GM21576 (cell line): ENCODE measurements around the gene ELFN1.

Experiments
- ATAC-seq: cut with Tn5 transposase; IDR thresholded peaks from one replicate; pipeline ENCODE4 v1.9.1; 2021; ENCODE audit warnings: mild to moderate bottlenecking, moderate library complexity; ENCODE audit not compliant: unreplicated experiment

The ELFN1 gene

DNA sequence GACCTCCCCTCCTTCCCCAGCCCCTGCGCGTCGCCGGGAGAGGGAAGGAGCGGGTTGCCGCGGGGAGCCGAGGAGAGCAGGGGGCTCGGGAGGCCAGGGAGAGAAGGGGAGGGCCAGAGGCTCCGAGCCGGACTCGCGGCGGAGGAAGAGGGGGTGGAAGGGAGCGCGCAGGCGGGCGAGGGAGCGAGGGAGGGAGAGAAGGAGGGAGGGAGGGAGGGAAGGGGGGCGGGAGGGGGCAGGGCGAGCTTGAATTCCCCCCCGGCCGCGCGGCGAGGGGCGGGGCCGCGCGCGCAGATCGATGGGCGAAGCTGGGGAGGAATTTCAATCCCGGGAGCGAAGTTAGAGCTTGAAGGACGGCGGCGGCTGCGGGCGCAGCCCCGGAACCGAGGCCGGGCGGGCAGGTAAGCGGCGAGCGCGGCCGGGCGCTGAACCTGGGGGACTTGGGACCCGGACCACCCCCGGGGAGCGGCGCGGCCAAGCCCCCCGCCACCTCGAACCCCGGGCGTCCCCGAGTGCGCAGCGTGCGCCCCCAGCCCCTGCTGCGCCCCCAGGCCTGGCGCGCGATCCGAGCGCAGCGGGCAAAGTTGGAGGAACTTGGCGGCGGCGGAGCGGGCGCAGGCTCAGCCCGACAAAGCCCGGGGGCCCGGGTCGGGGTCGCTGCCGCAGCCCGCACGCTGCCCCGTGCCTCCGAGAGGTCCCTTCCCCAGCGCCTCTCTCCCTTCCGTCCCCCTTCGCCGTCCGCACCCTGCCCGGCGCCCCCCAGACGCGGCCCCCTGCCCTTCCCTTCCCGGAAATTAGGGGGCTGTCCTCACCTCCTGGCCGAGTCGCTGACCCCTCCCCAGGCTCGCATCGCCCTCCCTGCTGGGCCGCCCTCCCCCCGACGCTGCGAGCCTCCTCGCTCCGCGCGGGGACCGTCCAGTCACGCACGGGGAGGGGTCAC lies at the start of gene ELFN1:
TSS of gene ELFN1 (plus strand) at position 324 of the 940 bp plus-strand sequence. CDS start 74,320 bp downstream, outside the sequence.
- ATAC-seq: no peak

DNA sequence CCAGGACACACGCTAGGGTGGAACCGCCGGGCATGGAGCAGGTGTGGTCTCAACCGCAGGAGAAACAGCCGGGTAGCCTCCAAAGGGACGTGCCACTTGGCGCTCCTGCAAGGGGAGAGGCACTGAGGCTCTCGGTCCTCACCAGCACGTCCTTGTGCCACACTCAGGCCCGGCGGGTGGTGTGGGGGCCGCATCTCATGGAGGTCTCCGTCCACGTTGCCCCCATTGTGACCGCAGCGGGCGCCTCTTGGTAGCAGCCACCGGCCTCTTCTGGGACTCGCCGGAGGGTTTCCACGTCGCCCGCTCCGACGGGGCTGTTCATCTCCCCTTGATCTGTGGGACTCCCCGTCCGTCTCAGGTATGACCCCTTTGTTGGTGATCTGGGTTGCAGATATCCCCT lies 49.2 kb upstream of the ELFN1 start:
- no peak for ATAC-seq

DNA sequence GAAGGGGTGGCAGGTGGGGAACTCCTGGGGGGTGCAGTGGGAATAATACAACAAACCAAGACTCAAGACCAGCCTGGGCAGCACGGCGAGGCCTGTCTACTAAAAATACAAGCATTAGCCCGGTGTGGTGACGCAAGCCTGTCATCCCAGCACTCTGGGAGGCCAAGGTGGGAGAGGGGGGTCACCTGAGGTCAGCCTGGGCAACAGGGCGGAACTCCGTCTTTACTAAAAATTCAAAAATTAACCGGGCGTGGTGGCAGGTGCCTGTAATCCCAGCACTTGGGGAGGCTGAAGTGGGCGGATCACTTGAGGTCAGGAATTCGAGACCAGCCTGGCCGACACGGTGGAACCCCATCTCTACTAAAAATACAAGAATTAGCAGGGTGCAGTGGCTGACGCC lies 48.4 kb upstream of the ELFN1 start:
- ATAC-seq: no peak

DNA sequence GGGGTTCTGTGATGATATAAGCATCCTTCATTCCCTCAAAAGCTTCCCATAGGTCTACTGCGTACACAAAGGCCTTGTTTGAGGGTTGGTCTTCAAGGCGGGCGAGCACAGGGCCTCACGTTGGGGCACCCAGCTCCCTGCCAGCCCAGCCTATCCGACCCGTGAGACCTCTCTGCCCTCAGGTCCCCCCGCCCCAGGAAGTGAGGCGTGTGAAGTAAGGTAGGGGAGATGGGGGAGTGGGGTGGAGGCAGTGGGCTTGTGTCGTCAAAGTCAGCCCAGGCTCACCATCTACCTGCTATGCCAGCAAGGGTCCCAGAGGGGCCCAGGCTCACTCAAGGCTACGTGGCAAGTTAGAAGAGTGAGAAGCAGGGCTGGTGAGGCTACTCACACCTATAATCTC lies 47.6 kb upstream of the ELFN1 start:
- no peak for ATAC-seq

DNA sequence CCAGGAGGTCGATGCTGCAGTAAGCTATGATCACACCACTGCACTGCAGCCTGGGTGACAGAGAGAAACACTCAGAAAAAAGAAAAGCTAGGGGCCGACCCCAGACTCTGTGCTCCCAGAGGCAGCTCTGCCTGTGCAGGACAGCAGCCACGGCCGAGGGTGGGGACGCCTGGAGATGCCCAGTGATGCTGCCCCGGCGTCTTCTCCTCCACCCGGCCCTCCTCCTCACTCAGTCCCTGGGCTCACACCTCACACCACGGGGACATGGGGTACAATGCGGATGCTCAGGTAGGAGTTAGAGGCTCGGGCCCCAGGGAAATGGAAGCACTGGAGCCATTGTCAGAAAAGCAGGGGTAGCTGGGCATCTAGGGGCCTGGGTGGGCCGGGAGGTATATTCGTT lies 46.3 kb upstream of the ELFN1 start:
- ATAC-seq: no peak

DNA sequence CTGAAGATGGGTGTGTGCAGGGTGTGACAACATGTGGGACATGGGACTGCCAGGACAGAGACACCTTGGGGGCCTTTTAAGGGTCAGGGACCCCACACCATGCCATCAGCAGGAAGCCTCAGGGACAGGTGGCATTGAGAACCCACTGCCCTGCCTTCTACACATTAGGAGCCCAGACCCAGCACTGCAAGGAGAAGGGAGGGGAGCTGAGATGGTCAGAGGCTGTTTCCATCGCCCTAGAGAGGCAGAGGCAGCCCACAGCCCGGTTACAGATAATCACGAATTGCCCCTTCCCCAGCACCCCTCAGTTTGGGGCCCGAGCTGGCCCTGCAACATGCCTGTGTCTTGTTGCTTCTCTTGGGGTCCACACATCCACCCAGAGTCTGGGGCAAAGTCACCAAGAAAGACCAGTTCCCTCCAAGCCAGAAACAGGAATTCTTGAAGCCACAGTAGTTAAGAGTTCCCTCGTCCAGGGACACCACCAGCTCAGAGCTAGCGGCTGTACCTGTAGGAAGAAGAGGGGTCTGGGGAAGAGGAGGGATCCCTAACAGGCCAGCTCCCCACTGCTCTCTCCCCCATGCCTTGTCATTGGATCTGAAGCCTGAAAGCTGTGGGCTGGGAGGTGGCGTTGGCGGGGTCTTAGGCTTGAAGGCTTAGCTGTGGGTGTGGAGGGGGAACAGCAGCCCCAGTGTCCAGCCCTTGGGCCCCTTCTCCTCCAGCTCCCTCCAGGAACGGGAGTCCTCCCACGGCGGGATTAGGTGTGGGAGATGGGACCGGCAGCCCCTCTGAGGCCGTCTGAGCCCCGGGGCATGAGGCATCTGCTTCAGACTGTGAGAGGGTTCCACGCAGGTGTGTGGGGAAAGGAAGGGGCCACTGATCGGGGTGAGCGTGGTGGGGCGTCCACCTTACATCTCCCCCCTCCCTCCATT lies 44.8 kb upstream of the ELFN1 start:
- no peak for ATAC-seq

DNA sequence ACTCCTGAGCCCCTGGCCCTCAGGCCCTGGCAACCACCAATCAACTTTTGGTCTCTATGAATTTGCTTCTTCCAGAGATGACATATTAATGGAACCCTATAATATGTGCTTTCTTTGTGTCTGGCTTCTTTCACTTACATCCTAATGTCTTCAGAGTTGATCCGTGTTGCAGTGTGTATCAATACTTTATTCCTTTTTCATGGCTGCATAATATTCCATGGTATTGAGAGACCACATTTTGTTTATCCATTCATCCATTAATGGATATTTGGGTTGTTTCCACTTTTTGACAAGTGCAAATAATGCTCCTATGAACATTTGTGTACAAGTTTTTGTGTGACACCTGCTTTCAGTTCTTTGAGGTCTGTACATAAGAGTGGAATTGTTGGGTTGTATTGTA lies 43.3 kb upstream of the ELFN1 start:
- ATAC-seq: no peak

DNA sequence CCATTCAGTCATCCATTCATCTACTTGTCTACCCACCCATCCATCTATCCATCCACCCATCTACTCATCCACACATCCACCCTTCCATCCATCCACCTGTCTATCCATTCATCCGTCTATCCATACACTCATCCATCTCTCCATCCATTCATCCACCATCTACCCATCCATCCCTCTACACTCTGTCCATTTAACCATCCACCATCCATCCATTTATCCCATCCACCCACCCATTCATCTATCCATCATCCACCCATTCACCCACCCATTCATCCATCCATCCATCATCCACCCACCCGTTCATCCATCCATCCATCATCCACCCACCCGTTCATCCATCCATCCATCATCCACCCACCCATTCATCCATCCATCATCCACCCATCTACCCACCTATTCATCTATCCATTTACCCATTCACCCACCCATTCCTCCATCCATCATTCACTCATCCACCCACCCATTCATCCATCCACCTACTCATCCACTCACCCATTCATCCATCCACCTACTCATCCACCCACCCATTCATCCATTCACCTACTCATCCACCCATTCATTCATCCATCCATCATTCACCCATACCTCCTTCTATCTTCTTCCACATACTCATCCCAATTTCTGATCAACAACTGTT lies 39.3 kb upstream of the ELFN1 start:
- no peak for ATAC-seq

DNA sequence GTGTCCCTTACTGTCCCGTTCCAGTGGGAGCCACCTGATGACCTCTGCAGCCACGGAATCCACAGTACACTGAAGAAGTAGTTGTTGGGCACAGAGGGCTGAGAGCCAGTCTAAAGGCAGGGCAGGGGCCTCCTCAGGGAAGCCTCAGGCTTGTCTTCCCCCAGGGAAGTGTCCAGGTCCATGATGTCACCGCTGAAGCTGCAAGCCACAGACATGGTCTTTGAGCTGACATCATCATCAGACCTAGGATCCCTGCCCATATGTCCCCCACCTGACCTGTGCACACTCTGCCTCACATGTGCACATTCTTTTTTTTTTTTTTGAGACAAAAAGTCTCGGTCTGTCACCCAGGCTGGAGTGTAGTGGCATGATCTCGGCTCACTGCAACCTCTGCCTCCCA lies 38.4 kb upstream of the ELFN1 start:
- ATAC-seq: no peak

DNA sequence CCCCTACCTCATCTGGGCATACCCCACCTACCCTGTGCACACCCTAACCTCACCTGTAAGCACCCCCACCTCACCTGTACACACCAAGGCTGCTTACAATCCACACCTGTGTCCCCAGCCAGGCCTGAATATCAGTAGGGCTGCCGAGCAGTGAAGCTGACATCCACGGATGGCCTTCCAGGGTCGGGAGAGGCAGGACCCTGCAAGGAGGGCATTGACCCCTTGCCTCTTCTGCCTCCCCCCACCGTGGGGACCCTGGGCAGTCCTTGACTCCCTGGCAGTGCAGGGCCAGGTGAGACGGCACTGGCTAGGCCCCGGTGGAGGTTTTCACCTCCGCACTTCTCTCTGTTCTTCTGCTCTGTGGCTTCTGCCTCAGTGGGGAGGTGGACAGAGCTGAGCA lies 37.6 kb upstream of the ELFN1 start:
- no peak for ATAC-seq

DNA sequence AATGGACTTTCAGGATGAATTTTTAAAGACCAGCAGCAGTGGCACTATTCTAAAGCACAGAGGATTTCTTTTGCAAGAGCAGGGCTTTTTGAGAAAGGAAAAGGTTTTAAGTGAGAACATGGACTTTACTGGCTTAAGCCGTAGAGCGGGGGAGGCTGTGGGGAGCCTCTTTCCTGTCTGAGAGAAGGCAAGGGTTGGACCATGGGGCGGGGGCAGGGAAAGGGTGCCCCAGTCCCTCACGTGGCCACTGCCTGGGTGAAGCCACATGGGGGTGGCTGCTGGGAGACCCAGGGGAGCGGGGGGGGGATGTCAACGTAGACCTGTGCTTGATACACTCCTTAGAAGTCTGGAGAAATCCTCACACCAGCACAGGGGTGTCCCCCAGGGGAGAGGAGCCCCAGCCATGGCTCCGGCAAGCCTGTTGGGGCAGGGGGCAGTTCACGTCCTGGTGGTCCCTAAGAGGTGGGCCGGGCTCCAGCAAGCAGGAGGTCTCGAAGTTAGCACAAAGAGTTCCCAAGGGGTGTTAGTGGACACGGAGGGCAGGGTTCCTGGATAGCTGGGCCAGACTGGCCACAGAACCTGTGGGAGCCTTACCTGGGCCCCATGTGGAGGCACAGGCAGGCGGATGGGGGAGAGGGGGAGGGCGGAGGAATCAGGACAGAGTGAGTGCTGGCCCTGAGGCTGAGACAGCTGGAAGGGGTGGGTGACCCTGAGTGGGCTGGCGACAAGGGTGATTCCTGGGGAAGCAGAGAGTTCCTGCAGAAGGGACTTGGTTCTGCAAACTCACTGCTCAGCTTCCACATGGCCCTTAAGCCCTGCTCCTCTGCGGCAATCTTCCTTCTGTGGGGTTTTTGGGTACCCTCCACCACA lies 36.9 kb upstream of the ELFN1 start:
- ATAC-seq: no peak

DNA sequence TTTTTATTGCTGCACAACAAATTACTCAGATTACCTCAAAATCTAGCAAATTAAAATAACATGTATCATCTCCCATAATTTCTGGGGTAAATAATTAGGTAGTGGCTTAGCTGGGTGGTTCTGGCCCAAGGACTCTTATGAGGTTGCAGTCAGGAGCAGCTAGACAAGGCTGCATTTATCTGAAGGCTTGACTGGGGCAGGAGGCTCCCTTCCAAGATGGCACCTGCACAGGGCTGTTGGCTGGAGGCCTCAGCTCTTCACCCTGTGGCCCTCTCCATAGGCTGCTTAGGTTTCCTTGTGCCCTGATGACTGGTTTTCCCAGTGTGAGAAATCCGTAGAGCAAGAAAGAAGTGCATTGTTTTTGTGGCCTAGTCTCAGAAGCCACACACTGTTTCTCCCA lies 34.7 kb upstream of the ELFN1 start:
- ATAC-seq: no peak

DNA sequence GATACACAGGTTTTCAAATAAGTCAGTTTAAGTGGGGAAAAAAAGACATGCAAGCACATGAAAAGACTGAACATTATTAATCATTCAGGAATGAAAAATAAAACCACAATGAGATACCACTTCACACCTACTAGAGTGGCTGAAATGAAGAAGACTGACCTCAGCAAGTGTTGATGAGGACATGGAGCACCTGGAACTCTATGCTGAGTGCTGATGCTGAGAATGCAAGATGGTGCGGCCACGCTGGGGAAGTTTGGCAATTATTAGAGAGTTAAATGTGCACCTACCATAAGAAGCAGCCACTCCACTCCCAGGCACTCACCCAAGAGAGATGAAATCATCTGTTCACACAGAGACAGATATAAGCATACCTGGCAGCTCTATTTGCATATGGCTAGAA lies 32.9 kb upstream of the ELFN1 start:
- ATAC-seq: no peak

DNA sequence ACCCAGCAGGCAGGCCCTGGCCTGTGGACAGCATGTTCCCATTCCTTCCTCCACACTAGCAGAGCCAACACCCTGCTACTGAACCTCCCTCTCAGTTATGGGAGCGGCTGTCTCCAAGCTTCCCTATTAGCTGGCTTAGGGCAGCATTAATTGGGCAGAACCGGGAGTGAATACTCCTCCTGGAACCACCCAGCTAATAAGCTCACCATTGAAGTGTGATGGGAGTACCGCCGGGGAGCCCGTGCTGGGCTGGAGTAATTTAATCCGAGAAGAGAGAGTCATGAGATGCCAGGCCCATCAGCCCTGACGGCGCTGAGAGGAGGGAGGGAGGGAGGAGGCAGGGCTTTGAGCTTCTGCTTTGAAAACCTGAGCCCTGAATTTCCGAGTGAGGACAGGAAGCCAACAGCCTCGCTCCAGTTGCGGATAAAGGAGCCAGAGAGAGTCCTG lies 31.8 kb upstream of the ELFN1 start:
- no peak for ATAC-seq

DNA sequence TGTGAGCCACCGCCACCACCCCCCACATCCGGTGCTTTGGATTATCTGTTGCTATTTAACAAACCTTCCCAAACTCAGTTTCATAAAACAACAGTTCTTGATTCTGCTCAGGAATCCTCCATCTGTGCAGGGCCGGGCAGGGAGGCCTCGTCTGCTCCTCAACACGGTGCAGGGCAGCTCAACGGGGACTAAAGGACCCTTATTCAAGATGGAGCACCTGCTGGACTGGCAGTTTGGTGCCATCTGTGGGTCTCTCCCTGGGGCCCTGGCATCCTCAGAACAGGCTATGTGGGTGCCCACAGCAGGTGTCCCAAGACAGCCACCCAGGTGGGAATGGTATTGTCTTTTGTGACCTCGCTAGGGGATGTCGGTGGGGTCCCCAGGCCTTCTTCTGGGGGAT lies 31.0 kb upstream of the ELFN1 start:
- ATAC-seq: no peak

DNA sequence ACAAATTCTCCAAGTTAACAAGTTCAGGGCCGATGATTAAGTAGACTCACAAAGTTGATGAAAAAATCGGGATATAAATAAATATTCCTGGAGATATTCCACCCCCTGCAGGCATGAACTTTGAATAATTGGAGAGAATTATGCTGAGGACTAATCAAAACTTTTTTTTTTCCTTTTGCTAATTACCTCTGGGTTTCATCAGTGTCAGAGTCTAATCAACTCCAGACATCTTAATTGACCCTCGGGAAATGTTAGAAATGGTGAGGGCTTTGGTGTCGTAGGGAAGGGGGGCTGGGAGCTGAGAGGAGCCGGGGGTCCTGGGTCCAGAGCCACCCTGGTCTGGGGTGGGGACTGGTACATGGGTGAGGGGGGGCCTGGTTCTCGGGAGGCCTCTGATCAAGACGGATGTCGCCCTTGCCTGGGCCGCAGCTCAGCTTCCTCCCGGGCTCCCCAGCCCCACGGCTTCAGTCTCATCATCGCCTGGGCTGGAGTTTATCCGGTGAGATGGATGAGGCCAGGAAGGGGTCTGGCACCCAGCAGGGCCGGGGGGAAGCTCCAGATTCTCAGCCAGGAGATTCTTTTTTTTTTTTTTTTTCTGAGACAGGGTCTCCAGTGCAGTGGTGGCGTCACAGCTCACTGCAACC lies 30.4 kb upstream of the ELFN1 start:
- ATAC-seq: no peak

DNA sequence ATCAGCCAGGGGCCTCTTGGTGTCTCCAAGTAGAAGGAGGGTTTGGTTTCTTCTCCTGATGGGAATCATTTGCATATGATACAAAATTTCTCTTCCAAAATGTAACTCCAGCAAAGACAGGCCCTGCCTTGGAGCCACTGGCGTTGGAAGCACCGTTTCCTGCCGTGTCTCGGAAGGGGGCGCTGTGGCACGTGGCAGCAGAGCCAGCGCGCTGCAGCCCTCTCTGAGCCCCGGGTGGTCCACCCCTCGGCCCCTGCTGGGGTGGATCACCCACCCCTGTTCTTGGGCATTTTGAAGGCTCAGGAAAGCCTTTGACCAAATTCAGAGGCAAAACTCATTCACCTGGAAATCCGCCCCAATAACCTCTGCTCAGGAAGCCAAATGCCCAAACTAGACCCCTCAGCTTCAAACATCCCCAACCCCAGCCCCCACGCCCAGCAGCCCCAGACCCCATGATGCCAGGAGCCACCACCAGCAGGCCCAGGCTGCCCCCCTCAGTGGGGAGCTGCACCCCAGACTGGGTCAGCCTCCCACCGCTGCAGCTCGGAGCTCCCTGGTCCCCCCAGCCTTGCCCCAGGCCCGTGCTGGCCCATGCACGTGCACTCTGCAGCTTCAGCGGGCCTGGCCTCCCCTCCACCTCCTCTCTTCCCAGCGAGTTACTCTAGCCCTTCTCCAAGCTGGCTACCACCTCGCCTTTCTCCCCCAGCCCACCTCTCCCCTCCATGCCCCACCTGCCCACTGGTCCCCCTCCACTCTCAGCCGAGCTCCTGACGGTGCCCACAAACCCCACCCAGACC lies 29.5 kb upstream of the ELFN1 start:
- ATAC-seq: no peak

DNA sequence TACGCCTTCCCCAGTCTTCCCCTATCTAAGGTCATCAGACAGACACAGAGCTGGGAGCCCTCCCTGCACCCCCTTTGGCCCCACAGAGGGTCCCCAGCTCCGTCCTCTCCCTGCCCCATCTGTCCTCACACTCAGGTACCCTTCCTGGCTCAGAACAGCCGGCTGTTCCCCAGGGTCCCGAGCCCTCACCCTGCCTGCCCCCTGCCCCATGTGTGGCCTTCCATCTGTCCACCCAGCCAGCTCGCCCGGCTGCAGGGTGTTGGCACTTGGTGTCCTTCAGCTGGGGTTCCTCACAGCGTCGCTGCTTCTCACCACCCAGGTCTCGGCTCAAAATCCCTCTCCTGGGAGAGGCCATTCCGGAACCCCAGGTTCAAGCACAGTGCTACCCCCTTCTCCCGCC lies 28.9 kb upstream of the ELFN1 start:
- ATAC-seq: no peak

DNA sequence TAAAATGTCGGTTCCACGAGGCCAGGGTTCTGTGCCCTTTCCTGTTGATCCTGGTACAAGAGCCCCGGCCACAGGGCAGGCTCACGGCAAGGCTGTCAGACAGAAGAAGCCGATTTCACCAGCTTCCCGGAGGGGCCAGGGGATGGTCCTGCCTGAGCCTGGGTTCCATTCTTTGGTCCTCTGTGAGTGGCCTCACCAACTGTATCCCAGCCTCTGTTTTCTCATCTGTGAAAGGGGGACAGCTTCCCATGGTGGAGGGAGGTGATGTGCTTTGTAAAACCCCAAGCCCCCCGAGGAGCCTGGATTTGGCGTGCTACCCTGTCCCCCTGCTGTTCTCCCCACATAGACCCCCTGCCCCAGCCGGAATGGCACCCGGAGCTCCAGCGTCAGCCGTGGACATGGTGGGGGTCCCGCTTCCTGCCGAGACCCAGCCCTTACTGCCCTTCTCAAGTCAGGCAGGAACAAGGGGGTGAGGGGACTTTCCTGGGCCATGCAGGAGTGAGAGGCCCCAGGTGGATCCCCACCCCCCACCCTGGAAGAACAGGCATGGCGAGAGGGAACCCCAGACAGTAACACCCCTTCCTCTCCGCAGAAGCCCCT lies 28.3 kb upstream of the ELFN1 start:
- no peak for ATAC-seq
